ENCODE measurements around the gene MACROH2A2.

MACROH2A2 gene

DNA sequence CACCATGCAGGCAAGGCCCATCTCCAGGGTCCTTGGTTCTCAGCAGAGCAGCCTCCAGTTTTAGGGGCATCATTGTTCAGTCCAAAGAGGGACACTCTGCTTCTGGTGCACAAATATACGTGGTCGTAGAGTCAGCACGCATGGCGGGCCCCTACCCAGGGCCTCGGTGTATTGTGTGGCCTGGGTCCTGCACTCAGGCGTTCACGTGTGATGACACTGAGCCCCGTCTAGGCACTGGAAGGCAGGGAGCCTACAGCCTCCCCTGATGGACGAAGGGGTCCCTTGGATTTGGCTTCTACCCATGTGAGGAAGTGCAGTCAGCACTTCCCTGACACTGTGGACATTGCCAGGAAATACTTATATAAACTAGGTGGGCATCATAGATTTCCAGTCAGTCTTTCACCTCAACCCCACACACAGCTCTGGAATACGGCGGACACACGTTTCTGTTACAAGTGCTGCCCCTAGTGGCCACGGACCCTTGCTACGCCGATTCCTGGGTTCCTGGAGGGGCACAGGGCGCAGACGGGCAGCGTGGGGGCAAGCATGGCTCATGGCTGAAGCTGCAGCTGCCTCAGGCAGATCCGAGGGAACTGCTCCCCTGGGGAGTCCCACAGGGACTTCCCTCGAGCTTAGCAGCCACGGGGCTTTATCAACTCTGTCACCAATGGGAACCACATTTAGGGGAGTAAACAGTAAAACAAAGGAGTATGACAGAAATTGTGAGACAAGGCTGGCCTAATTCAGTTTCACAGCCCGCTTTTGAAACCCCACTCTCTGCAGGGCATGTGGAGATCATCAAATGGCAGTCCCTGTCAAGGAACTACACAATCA, 54.5 kb downstream of the MACROH2A2 start:
- no peak for DNase-seq (ENCODE audit: low read depth)
- TF ChIP-seq CTCF (IDR thresholded peaks at IDR 0.05; ENCODE audit: low read depth, low read length, missing control alignments), result peak; percentile 44
- H3K4me3 ChIP-seq (ENCODE audit: low read depth, low read length), result no peak overlapping the region
- in situ Hi-C loops (cut with HindIII; ENCODE audit: low sequenced_read_pairs), result no loop called here

GRCh38 chr10:70109064-70109729, 56.6 kb downstream of the MACROH2A2 start:
- in situ Hi-C loops (cut with HindIII; ENCODE audit: low sequenced_read_pairs), result no loop called here
- H3K4me3 ChIP-seq (ENCODE audit: low read depth, low read length), result no peak overlapping the region
- TF ChIP-seq CTCF (IDR thresholded peaks at IDR 0.05; ENCODE audit: low read depth, low read length, missing control alignments), result no peak
- DNase-seq (ENCODE audit: low read depth), result no peak

GRCh38 chr10:70111496-70111895, 58.9 kb downstream of the MACROH2A2 start:
- no peak for TF ChIP-seq CTCF (IDR thresholded peaks at IDR 0.05; ENCODE audit: low read depth, low read length, missing control alignments)
- no peak for DNase-seq (ENCODE audit: low read depth)
- in situ Hi-C loops (cut with HindIII; ENCODE audit: low sequenced_read_pairs), result no loop called here

GRCh38 chr10:70112071-70112470, 59.4 kb downstream of the MACROH2A2 start:
- in situ Hi-C loops (cut with HindIII; ENCODE audit: low sequenced_read_pairs), result no loop called here
- TF ChIP-seq CTCF (IDR thresholded peaks at IDR 0.05; ENCODE audit: low read depth, low read length, missing control alignments), result no peak
- DNase-seq (ENCODE audit: low read depth), result no peak
- H3K4me3 ChIP-seq (ENCODE audit: low read depth, low read length), result no peak overlapping the region

More at GRCh38 chr10:70111496-70111895, 58.9 kb downstream of the MACROH2A2 start:
- no peak overlapping the region for H3K4me3 ChIP-seq (ENCODE audit: low read depth, low read length)

DNA sequence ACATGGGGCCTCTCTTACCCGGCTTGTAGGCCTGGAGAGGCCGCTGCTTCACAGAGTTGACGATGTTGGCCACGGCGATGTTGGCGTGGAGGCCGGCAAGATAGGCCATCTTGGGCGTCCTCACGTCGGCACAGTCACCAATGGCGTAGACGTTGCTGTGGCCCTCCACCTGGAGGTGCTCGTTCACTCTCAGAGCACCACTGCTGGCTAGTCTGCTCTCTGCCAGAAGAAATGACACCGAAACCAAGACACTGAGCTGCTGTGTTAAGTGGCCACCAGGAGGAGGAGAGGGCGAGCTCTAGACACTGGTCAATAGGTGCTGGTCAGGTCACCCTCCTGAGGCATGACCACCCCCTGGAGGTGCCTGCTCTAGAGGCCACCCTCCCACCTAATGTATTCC, 62.3 kb downstream of the MACROH2A2 start:
- no peak for TF ChIP-seq CTCF (IDR thresholded peaks at IDR 0.05; ENCODE audit: low read depth, low read length, missing control alignments)
- no peak overlapping the region for H3K4me3 ChIP-seq (ENCODE audit: low read depth, low read length)
- DNase-seq (ENCODE audit: low read depth), result no peak
- in situ Hi-C loops (cut with HindIII; ENCODE audit: low sequenced_read_pairs), result no loop called here

DNA sequence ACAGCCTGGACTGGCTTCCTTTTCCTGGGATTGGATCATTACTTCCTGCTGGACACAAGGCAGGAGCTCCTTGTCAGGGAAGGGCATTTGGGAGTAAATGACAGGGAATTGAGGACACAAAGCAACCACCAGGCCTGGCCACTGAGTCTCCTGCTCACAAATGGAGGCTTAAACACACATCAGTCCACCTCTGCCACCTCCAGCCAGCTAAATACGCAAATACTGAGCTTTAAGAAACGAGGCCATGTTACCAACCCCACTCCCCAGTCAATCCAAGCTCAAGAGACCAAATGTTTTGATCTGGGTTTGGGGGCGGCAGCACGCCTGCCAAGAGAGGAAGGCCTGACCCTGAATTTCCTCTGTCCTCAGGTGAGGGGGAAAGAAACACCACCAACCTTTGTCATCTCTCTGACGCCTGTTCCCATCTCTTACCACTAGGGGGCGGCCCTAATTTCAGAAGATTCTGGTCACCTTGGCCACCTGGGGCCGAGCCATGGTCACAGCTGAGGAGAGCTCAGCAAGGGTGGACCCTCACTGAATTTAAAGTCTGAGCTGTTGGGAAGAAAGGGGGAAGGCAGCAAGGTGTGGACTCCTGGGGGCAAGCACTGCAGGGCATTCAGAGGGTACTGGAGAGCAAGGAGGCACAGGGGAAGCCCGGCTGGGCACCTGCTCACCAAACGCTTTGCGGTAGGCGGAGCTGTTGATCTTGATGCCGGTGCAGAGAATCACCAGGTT, 63.5 kb downstream of the MACROH2A2 start:
- TF ChIP-seq CTCF (IDR thresholded peaks at IDR 0.05; ENCODE audit: low read depth, low read length, missing control alignments), result peak; percentile 89
- no peak overlapping the region for H3K4me3 ChIP-seq (ENCODE audit: low read depth, low read length)
- no peak for DNase-seq (ENCODE audit: low read depth)
- in situ Hi-C loops (cut with HindIII; ENCODE audit: low sequenced_read_pairs), result no loop called here

Data from astrocyte of the cerebellum (primary cell).